SJCRH30 (cell line): ENCODE measurements around the gene PTPN12. TPM values are rescaled to one million over a fixed set of nuclear protein-coding genes. Genes with fewer than 3 reads are reported as not detected.

Experiments used
- DNase-seq, 2 experiments: peaks; one replicate each; pipeline ENCODE4 v3.0.0-alpha.2; 2015 to 2020
- H3K27ac ChIP-seq: fragments of 250-450 bp; sonication (Bioruptor Pico); 2 replicates; pipeline ENCODE4 v1.5.1; 2020; ENCODE audit warnings: mild to moderate bottlenecking, moderate library complexity
- H3K27me3 ChIP-seq: fragments of 250-450 bp; sonication (Bioruptor Pico); 2 replicates; pipeline ENCODE4 v1.5.1; 2020; ENCODE audit warnings: mild to moderate bottlenecking, moderate library complexity
- H3K36me3 ChIP-seq: fragments of 250-450 bp; sonication (Bioruptor Pico); 2 replicates; pipeline ENCODE4 v1.5.1; 2020; ENCODE audit warnings: mild to moderate bottlenecking, moderate library complexity
- H3K4me1 ChIP-seq: fragments of 250-450 bp; sonication (Bioruptor Pico); 2 replicates; pipeline ENCODE4 v1.5.1; 2020; ENCODE audit warnings: mild to moderate bottlenecking, moderate library complexity
- H3K4me3 ChIP-seq: fragments of 250-450 bp; sonication (Bioruptor Pico); 2 replicates; pipeline ENCODE4 v1.5.1; 2020; ENCODE audit warnings: mild to moderate bottlenecking, moderate library complexity
- H3K9me3 ChIP-seq: fragments of 250-450 bp; sonication (Bioruptor Pico); replicated peaks from 2 replicates; pipeline ENCODE4 v1.5.1; 2020; ENCODE audit warnings: mild to moderate bottlenecking, moderate library complexity
- total RNA-seq: library from RNA; depleted of rRNA; stranded (reverse); fragments of >200 nt; shearing (Covaris generic); gene quantifications from 2 replicates; pipeline ENCODE4 v1.2.3, GENCODE V29; 2014; rRNA removed

The PTPN12 gene
- total RNA-seq, 1 experiment from 2014 or later = 47.0 TPM

GRCh38 chr7:77687747-77688144, 150.7 kb downstream of the PTPN12 start:
- no peak for DNase-seq
- Histone ChIP-seq H3K4me3 (no peak overlapping the region), H3K4me1 (no peaks in the 10 kb centered on the region), H3K27me3 (no peaks in the 10 kb centered on the region), H3K27ac (no peak overlapping the region), H3K9me3 (no peaks in the 10 kb centered on the region), H3K36me3 (peaks cover 22% of the 10 kb centered on the region)

Other genes with a start within 250 kb of the PTPN12 start
- gene GSAP, start 120.9 kb upstream of the PTPN12 start, total RNA-seq = not detected in 2 replicates
- gene RSBN1L, start 159.2 kb downstream of the PTPN12 start, total RNA-seq = 35.6 and 47.3 TPM in 2 replicates